Measurements from ENCODE around the gene PLIN5. TPM values are rescaled to one million over a fixed set of nuclear protein-coding genes. Genes with fewer than 3 reads are reported as not detected.
"Not testable (repeated sequence)": the region's sequence is repeated elsewhere in the genome, so short reads cannot be mapped to it uniquely, and the experiment has no call there.

The PLIN5 gene
- total RNA-seq, 1 experiment from 2014 or later: 3.9 TPM

- TF ChIP-seq CTCF (conservative IDR thresholded peaks at IDR 0.05): no peak
- Mint-ChIP-seq H3K4me1 (peaks cover 3 to 8% of the 10 kb centered on the region in 2 experiments; a peak in 2 of 4 replicates), H3K27me3 (ENCODE audit: low read depth) (peaks cover 3% of the 10 kb centered on the region), H3K36me3 (ENCODE audit: insufficient read depth in 1 of 3, low read depth in 3 of 3) (no peaks in the 10 kb centered on the region), H3K9me3 (no peaks in the 10 kb centered on the region), H3K4me3 (no peak overlapping the region), H3K27ac (peak overlapping the region in 1 of 3 experiments; percentile 44; a peak in 1 of 7 replicates)
- Histone ChIP-seq H3K79me2 (ENCODE audit: insufficient read depth, low read length) (no peaks in the 10 kb centered on the region), H2AK5ac (ENCODE audit: insufficient read length, low read length) (no peak overlapping the region), H3K23ac (ENCODE audit: insufficient read length, low read depth, low read length) (no peak overlapping the region), H2AFZ (ENCODE audit: low read length) (no peak overlapping the region), H2BK120ac (ENCODE audit: low read depth, low read length, poor library complexity, severe bottlenecking) (no peak overlapping the region), H3K9ac (ENCODE audit: extremely low read depth, insufficient read length, low read length) (no peak overlapping the region), H2BK12ac (ENCODE audit: insufficient read length, low read depth, low read length) (no peak overlapping the region), H4K20me1 (ENCODE audit: control insufficient read depth, insufficient read depth, insufficient read length) (no peaks in the 10 kb centered on the region), H3K4me1 (ENCODE audit: insufficient read depth, low read length) (no peaks in the 10 kb centered on the region), H3K23me2 (ENCODE audit: insufficient read length, low read depth, low read length, poor library complexity, severe bottlenecking) (no peaks in the 10 kb centered on the region), H3K79me1 (ENCODE audit: insufficient read depth, low read depth, low read length, poor library complexity, severe bottlenecking) (no peaks in the 10 kb centered on the region), H2BK20ac (ENCODE audit: low read depth, low read length, poor library complexity, severe bottlenecking) (no peak overlapping the region), H3T11ph (ENCODE audit: low read length) (no peak overlapping the region), H4K91ac (ENCODE audit: insufficient read length, low read depth, low read length) (no peak overlapping the region), H3K27me3 (ENCODE audit: insufficient read depth, low read length) (no peaks in the 10 kb centered on the region), H3K4me2 (ENCODE audit: insufficient read depth, insufficient read length, low read length) (no peak overlapping the region), H2BK15ac (ENCODE audit: low read depth, low read length) (no peak overlapping the region), H4K5ac (ENCODE audit: insufficient read length, low read depth, low read length) (no peak overlapping the region), H4K8ac (replicated peaks; ENCODE audit: insufficient read length, low read depth, low read length) (no peak overlapping the region), H2BK5ac (ENCODE audit: insufficient read length, low read length) (no peak overlapping the region), H3K18ac (ENCODE audit: insufficient read length, low read depth, low read length) (no peak overlapping the region), H3K9me3 (ENCODE audit: control insufficient read depth, low read depth, low read length) (no peaks in the 10 kb centered on the region), H3K4ac (ENCODE audit: low read depth, low read length) (no peak overlapping the region), H3K14ac (ENCODE audit: insufficient read depth, low read length) (no peak overlapping the region), H3K27ac (ENCODE audit: insufficient read length, low read depth, low read length) (no peak overlapping the region), H3K56ac (ENCODE audit: insufficient read length, low read depth, low read length) (no peak overlapping the region)
- DNase-seq: no peak
- no CpG with 5 or more reads among the region's 35 CpGs for WGBS (ENCODE audit: extremely low coverage, insufficient read length, low lambda C conversion rate)
Measured at GRCh38 chr19:4566402-4567051, 31.5 kb upstream of the PLIN5 start.

GRCh38 chr19:4563562-4563961 is 28.5 kb upstream of the PLIN5 start:
- H3K14ac ChIP-seq (ENCODE audit: insufficient read depth, low read length); H3K9me3 Mint-ChIP-seq; H3K27me3 ChIP-seq (ENCODE audit: insufficient read depth, low read length); H3K56ac ChIP-seq (ENCODE audit: insufficient read length, low read depth, low read length); H3K4me2 ChIP-seq (ENCODE audit: insufficient read depth, insufficient read length, low read length); H3K23me2 ChIP-seq (ENCODE audit: insufficient read length, low read depth, low read length, poor library complexity, severe bottlenecking); H3K4me1 ChIP-seq (ENCODE audit: insufficient read depth, low read length); H3K79me1 ChIP-seq (ENCODE audit: insufficient read depth, low read depth, low read length, poor library complexity, severe bottlenecking); H2BK15ac ChIP-seq (ENCODE audit: low read depth, low read length); H3T11ph ChIP-seq (ENCODE audit: low read length); H2BK12ac ChIP-seq (ENCODE audit: insufficient read length, low read depth, low read length); H3K4ac ChIP-seq (ENCODE audit: low read depth, low read length); H2AFZ ChIP-seq (ENCODE audit: low read length); H4K91ac ChIP-seq (ENCODE audit: insufficient read length, low read depth, low read length); H3K27ac ChIP-seq (ENCODE audit: insufficient read length, low read depth, low read length); H4K8ac ChIP-seq (replicated peaks; ENCODE audit: insufficient read length, low read depth, low read length); H4K20me1 ChIP-seq (ENCODE audit: control insufficient read depth, insufficient read depth, insufficient read length); H3K4me3 Mint-ChIP-seq; H2BK20ac ChIP-seq (ENCODE audit: low read depth, low read length, poor library complexity, severe bottlenecking); H2BK5ac ChIP-seq (ENCODE audit: insufficient read length, low read length); H3K9ac ChIP-seq (ENCODE audit: extremely low read depth, insufficient read length, low read length); DNase-seq; H3K79me2 ChIP-seq (ENCODE audit: insufficient read depth, low read length); H3K4me1 Mint-ChIP-seq; H4K5ac ChIP-seq (ENCODE audit: insufficient read length, low read depth, low read length); H2BK120ac ChIP-seq (ENCODE audit: low read depth, low read length, poor library complexity, severe bottlenecking); H3K9me3 ChIP-seq (ENCODE audit: control insufficient read depth, low read depth, low read length); H3K36me3 Mint-ChIP-seq (ENCODE audit: insufficient read depth in 1 of 3, low read depth in 3 of 3); H3K27me3 Mint-ChIP-seq (ENCODE audit: low read depth); H3K18ac ChIP-seq (ENCODE audit: insufficient read length, low read depth, low read length); H2AK5ac ChIP-seq (ENCODE audit: insufficient read length, low read length); H3K23ac ChIP-seq (ENCODE audit: insufficient read length, low read depth, low read length): not testable (repeated sequence)
- no CpG with 5 or more reads among the region's 5 CpGs for WGBS (ENCODE audit: extremely low coverage, insufficient read length, low lambda C conversion rate)
- H3K27ac Mint-ChIP-seq: peak overlapping the region in 1 of 3 experiments; percentile 58; a peak in 1 of 7 replicates
